GM12891 (cell line): ENCODE measurements around the gene RASGRF1.

Experiments used
- PAX5 ChIP-seq: IDR thresholded peaks from 2 replicates; pipeline ENCODE4 v1.6.1; 2011; ENCODE audit warnings: low read length, moderate library complexity, mild to moderate bottlenecking; ENCODE audit not compliant: insufficient read depth, severe bottlenecking
- POLR2A ChIP-seq: IDR thresholded peaks from 2 replicates; pipeline ENCODE4 v1.6.1; 2011; ENCODE audit warnings: low read depth, low read length, control low read depth
- POLR2AphosphoS5 ChIP-seq: IDR thresholded peaks from 2 replicates; pipeline ENCODE4 v1.6.1; 2011; ENCODE audit warnings: low read depth, low read length, control low read depth
- TAF1 ChIP-seq: IDR thresholded peaks from 2 replicates; pipeline ENCODE4 v1.6.1; 2011; ENCODE audit warnings: low read depth, low read length, control low read depth

- TF ChIP-seq POLR2A, result no peak
- TF ChIP-seq POLR2AphosphoS5, result no peak
- no peak for TF ChIP-seq TAF1
- TF ChIP-seq PAX5, result no peak
Measured at GRCh38 chr15:79023918-79024317, 66.7 kb downstream of the RASGRF1 start.
